Activated naive CD8-positive, alpha-beta T cell treated with anti-CD3 and anti-CD28 coated beads, Interleukin-2, amount 10 ng/mL, durations not matched to agents 7 days and 5 days (primary cell): Measurements from ENCODE around the gene CFAP77. TPM values are rescaled to one million over a fixed set of nuclear protein-coding genes. Genes with fewer than 3 reads are reported as not detected.

ENCODE experiments used
- ATAC-seq: fragments of 150-1000 bp; cut with Tn5 transposase; one replicate; pipeline ENCODE4 v1.10.0; 2021; ENCODE audit warnings: low read depth, moderate library complexity
- POLR2A ChIA-PET: fragments of 350-600 bp; sonication (Branson Sonifier 250); formaldehyde crosslinking; loops from one replicate; lab custom pipeline; 2021; ENCODE audit warnings: antibody characterized with exemption; lab: Charles Lee
- DNase-seq: peaks from one replicate; pipeline ENCODE4 v3.0.0; 2021
- H3K27ac Mint-ChIP-seq: one replicate; pipeline ENCODE4 v1.8.0; 2022; ENCODE audit warnings: mild to moderate bottlenecking, mixed read lengths
- H3K27me3 Mint-ChIP-seq: one replicate; pipeline ENCODE4 v1.8.0; 2022; ENCODE audit warnings: mild to moderate bottlenecking, moderate library complexity, mixed read lengths
- H3K36me3 Mint-ChIP-seq: one replicate; pipeline ENCODE4 v1.8.0; 2021; ENCODE audit warnings: mild to moderate bottlenecking, mixed read lengths
- H3K4me1 Mint-ChIP-seq: one replicate; pipeline ENCODE4 v1.8.0; 2021; ENCODE audit warnings: mixed read lengths
- H3K4me3 Mint-ChIP-seq: one replicate; pipeline ENCODE4 v1.8.0; 2022; ENCODE audit warnings: mild to moderate bottlenecking, moderate library complexity, mixed read lengths
- H3K9me3 Mint-ChIP-seq: one replicate; pipeline ENCODE4 v1.8.0; 2021; ENCODE audit warnings: mixed read lengths
- total RNA-seq, 2 experiments: library from RNA; stranded (reverse); gene quantifications; one replicate each; pipeline ENCODE4 v1.2.3, GENCODE V29; 2021

Gene CFAP77
- total RNA-seq, 2 experiments from 2014 or later: not detected

DNA sequence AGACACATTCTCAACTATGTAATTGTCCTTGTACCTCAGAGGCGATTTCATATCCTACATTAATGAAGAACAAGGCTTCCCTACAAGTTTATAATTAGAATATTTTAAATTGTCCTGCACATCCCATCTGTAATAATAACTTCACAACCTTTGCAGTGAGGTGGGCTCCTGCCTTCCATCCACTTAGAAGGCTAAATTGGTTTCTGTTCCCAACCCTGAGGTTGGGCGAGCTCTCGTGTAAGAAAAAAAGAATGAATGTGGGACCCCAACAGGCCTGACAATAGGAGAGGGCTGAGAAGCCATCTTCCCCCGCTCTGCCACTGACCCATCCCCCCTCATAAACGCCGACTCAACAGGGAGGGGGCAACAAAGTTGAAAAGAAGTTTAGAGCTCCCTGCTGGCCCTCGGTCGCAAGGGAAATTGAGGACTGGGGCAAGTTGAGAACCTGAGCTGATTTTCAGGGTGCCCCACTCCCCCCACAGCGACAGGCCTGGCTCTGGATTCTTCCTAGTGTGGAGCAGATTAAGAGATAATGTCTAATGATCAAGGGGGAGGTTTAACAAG lies 181.8 kb downstream of the CFAP77 start:
- peaks cover 45% of the 10 kb centered on the region for H3K27me3 Mint-ChIP-seq
- no peak for ATAC-seq
- no peak overlapping the region for H3K27ac Mint-ChIP-seq
- H3K4me1 Mint-ChIP-seq: peaks cover 3% of the 10 kb centered on the region
- no peak for DNase-seq
- H3K9me3 Mint-ChIP-seq: no peaks in the 10 kb centered on the region
- H3K36me3 Mint-ChIP-seq: no peaks in the 10 kb centered on the region
- H3K4me3 Mint-ChIP-seq: no peak overlapping the region
- POLR2A ChIA-PET: no interaction called here

DNA sequence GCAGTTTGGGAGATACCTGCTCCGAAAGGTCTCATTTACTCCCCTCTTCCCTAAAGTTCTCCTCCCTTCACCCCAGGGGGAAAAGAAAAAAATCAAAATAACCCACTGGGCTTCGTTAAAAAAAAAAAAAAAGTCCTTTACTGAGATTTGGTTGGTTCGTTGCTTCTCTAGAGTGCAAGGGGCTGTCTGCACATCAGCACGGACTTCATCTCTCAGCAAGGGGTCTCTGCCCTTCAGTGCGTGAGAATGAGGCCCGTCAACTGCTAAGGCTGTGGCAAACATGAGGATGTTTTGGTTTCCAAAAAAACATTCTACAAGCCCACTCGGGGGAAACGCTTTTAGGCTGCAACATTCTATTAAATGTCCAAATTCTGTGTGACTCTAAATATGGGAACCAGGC lies 182.4 kb downstream of the CFAP77 start:
- no peak overlapping the region for H3K4me3 Mint-ChIP-seq
- H3K9me3 Mint-ChIP-seq: no peaks in the 10 kb centered on the region
- peaks cover 40% of the 10 kb centered on the region for H3K27me3 Mint-ChIP-seq
- POLR2A ChIA-PET: no interaction called here
- no peak for DNase-seq
- H3K4me1 Mint-ChIP-seq: peaks cover 3% of the 10 kb centered on the region
- ATAC-seq: no peak
- no peak overlapping the region for H3K27ac Mint-ChIP-seq
- H3K36me3 Mint-ChIP-seq: no peaks in the 10 kb centered on the region

DNA sequence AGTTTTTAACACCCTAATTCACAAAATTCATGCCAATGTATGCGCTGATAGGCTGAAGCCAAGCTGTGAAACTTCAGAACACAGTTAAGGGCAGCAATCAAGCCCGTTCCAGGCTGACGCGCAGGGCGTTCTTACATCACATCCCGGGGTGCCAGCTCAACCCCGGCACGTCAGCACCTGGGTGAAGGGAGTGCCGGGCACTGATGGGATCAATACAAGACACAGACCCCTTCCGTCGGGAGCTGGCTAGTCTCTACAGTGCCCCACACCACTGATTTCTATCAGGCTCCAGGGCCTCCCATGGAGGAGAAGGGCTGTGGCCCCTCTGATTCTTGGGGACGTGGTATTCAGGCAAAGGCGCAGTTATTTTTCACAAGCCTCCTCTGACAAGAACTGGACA lies 184.4 kb downstream of the CFAP77 start:
- Mint-ChIP-seq H3K27ac (no peak overlapping the region), H3K9me3 (no peaks in the 10 kb centered on the region)

GRCh38 chr9:132595319-132595718 lies 185.3 kb downstream of the CFAP77 start:
- no peak for ATAC-seq
- POLR2A ChIA-PET: no interaction called here
- H3K4me1 Mint-ChIP-seq: peaks cover 3% of the 10 kb centered on the region

More for the DNA sequence above, 184.4 kb downstream of the CFAP77 start:
- peaks cover 25% of the 10 kb centered on the region for H3K27me3 Mint-ChIP-seq
- DNase-seq (no peak), ATAC-seq (no peak)
- H3K4me1 Mint-ChIP-seq: peaks cover 3% of the 10 kb centered on the region
- H3K36me3 Mint-ChIP-seq: no peaks in the 10 kb centered on the region
- H3K4me3 Mint-ChIP-seq: no peak overlapping the region
- POLR2A ChIA-PET: no interaction called here

DNA sequence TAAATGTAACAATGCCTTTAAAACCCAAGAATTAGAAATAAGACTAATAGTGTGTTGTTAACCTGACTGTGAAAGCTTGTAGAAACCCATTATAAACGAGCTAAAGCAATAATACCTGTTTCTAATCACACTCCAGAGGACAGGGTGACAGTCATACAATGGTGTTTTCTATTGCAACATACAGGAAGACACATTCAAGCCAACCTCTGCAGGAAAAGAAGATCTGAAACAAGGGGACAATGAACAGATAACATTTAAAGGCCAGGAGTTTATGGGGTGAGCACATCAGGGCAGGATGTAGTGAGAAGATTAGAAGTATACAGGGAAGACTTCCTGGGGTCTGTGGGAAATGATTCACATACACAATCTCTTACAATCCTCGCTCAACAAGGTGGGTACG lies 186.2 kb downstream of the CFAP77 start:
- Mint-ChIP-seq H3K27me3 (peaks cover 14% of the 10 kb centered on the region), H3K27ac (no peak overlapping the region), H3K36me3 (peaks cover 2% of the 10 kb centered on the region), H3K9me3 (no peaks in the 10 kb centered on the region), H3K4me3 (no peak overlapping the region), H3K4me1 (peaks cover 3% of the 10 kb centered on the region)
- DNase-seq: no peak
- POLR2A ChIA-PET: no interaction called here
- ATAC-seq: no peak

More at GRCh38 chr9:132595319-132595718, 185.3 kb downstream of the CFAP77 start:
- H3K4me3 Mint-ChIP-seq: no peak overlapping the region
- H3K27me3 Mint-ChIP-seq: peaks cover 19% of the 10 kb centered on the region
- H3K36me3 Mint-ChIP-seq: peaks cover under 1% of the 10 kb centered on the region
- no peak for DNase-seq
- no peaks in the 10 kb centered on the region for H3K9me3 Mint-ChIP-seq
- H3K27ac Mint-ChIP-seq: no peak overlapping the region

GRCh38 chr9:132597073-132597775 lies 187.2 kb downstream of the CFAP77 start:
- no peak for ATAC-seq
- DNase-seq: no peak
- H3K9me3 Mint-ChIP-seq: no peaks in the 10 kb centered on the region
- peaks cover 2% of the 10 kb centered on the region for H3K36me3 Mint-ChIP-seq
- H3K4me1 Mint-ChIP-seq: peaks cover 7% of the 10 kb centered on the region
- POLR2A ChIA-PET: no interaction called here
- no peak overlapping the region for H3K4me3 Mint-ChIP-seq
- H3K27ac Mint-ChIP-seq: no peak overlapping the region
- peaks cover 4% of the 10 kb centered on the region for H3K27me3 Mint-ChIP-seq

GRCh38 chr9:132600326-132600984 lies 190.4 kb downstream of the CFAP77 start:
- Mint-ChIP-seq H3K4me3 (no peak overlapping the region), H3K36me3 (peaks cover 3% of the 10 kb centered on the region), H3K9me3 (no peaks in the 10 kb centered on the region), H3K27ac (no peak overlapping the region), H3K4me1 (peaks cover 10% of the 10 kb centered on the region), H3K27me3 (no peaks in the 10 kb centered on the region)
- POLR2A ChIA-PET: interaction anchor here (0.6 kb wide), 1 partner anchor 23 kb away, joined by 5 read pairs; no protein-coding TSS in a partner anchor
- ATAC-seq (no peak), DNase-seq (no peak)

GRCh38 chr9:132602207-132602606 lies 192.2 kb downstream of the CFAP77 start:
- Mint-ChIP-seq H3K27me3 (no peaks in the 10 kb centered on the region), H3K36me3 (peaks cover 6% of the 10 kb centered on the region), H3K27ac (no peak overlapping the region), H3K9me3 (no peaks in the 10 kb centered on the region), H3K4me3 (no peak overlapping the region), H3K4me1 (peaks cover 7% of the 10 kb centered on the region)
- DNase-seq (no peak), ATAC-seq (no peak)
- POLR2A ChIA-PET: no interaction called here

DNA sequence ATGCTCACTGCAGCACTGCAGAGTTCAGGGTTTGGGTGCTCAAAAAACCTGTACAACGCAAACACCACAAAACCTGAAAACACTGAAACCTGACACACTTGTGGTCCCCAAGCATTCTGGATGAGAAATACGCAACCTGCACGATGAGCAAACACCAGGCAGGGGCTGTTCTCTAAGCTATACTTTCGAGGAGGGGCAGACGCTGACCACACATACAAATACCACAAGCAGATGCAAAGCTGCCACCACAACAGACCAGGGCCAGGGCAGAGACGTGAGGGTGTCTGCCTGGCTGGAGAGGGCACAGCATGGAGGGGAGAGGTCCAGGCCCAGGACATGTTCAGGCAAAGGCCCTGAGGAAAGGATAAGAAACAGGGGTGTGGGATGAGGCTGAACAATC lies 195.4 kb downstream of the CFAP77 start:
- H3K4me1 Mint-ChIP-seq: peaks cover 7% of the 10 kb centered on the region
- no peak for ATAC-seq
- no peak overlapping the region for H3K4me3 Mint-ChIP-seq
- no peak for DNase-seq
- POLR2A ChIA-PET: interaction anchor here (0.6 kb wide), 1 partner anchor 216 kb away, joined by 7 read pairs; no protein-coding TSS in a partner anchor
- H3K36me3 Mint-ChIP-seq: peaks cover 9% of the 10 kb centered on the region
- H3K9me3 Mint-ChIP-seq: no peaks in the 10 kb centered on the region
- no peak overlapping the region for H3K27ac Mint-ChIP-seq
- H3K27me3 Mint-ChIP-seq: no peaks in the 10 kb centered on the region

- no peak overlapping the region for H3K27ac Mint-ChIP-seq
- ATAC-seq: no peak
- peaks cover 7% of the 10 kb centered on the region for H3K4me1 Mint-ChIP-seq
- no peak for DNase-seq
- POLR2A ChIA-PET: no interaction called here
- peaks cover 9% of the 10 kb centered on the region for H3K36me3 Mint-ChIP-seq
- no peaks in the 10 kb centered on the region for H3K27me3 Mint-ChIP-seq
- H3K9me3 Mint-ChIP-seq: no peaks in the 10 kb centered on the region
- H3K4me3 Mint-ChIP-seq: no peak overlapping the region
These were observed 196.1 kb downstream of the CFAP77 start for GRCh38 chr9:132606066-132606465.

DNA sequence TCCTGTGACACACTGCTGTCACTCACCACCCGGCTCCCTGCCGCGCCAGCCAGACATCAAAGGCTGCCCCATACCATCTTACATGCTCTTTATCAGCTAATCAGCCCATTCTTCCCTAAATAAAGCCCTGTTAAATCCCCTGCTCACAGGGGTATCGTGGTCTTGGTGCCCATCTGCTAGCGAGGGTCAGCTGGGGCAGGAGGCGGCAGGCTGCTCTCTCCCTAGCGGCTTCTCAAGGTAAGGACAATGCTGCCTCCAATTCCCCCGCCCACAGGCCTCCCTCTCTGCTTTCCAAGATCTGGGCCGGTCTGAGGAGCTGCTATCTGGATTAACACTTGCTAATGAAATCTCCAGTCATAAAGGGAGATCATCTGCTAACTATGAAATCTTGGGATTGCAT lies 199.2 kb downstream of the CFAP77 start:
- DNase-seq (no peak), ATAC-seq (no peak)
- Mint-ChIP-seq H3K27me3 (no peaks in the 10 kb centered on the region), H3K36me3 (peaks cover 9% of the 10 kb centered on the region), H3K27ac (no peak overlapping the region), H3K4me3 (no peak overlapping the region), H3K4me1 (no peaks in the 10 kb centered on the region), H3K9me3 (no peaks in the 10 kb centered on the region)
- POLR2A ChIA-PET: no interaction called here

GRCh38 chr9:132609829-132610228 lies 199.8 kb downstream of the CFAP77 start:
- no peak for ATAC-seq
- Mint-ChIP-seq H3K36me3 (peaks cover 12% of the 10 kb centered on the region), H3K27me3 (no peaks in the 10 kb centered on the region), H3K9me3 (no peaks in the 10 kb centered on the region), H3K27ac (no peak overlapping the region), H3K4me1 (no peaks in the 10 kb centered on the region), H3K4me3 (no peak overlapping the region)
- no peak for DNase-seq
- POLR2A ChIA-PET: no interaction called here

DNA sequence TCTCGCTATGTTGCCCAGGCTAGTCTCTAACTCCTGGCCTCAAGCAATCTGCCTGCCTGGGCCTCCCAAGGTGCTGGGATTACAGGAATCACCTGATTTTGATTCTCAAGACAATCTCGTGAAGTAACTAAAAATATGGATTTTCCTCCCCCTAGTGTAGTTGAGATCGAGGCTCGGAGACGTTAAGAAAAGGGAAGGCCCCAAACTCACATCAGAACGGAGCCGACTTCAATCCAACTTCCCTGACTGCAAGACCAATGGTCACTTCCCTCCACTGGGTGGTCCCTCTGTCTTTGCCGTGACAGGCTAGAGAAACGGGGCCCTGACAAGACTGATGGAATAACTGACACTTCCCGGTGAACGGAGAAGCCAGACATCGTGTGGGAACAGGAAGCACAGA lies 200.7 kb downstream of the CFAP77 start:
- Mint-ChIP-seq H3K36me3 (peaks cover 9% of the 10 kb centered on the region), H3K27me3 (no peaks in the 10 kb centered on the region), H3K4me3 (no peak overlapping the region), H3K4me1 (no peaks in the 10 kb centered on the region), H3K9me3 (no peaks in the 10 kb centered on the region), H3K27ac (no peak overlapping the region)
- DNase-seq (no peak), ATAC-seq (no peak)
- POLR2A ChIA-PET: no interaction called here

DNA sequence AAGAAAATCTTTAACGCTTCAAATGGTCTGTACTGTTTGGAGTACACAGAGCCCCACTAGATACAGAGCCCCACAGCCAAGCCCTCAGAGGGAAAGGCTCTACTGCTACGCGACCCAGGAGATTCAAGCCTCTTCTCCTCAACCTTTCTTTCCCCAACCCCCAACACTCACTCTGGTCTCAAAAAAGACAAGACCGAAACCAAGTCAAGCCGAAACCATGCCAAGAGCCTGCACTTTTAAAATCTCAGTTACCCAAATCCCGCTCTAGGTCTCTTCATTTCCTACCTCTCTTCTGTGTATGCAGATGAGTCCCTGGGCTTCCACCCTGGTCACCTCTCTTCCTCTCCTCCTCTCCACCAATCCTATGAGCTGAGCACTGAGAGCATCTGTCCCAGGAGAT lies 204.3 kb downstream of the CFAP77 start:
- Mint-ChIP-seq H3K4me3 (no peak overlapping the region), H3K27me3 (no peaks in the 10 kb centered on the region), H3K9me3 (no peaks in the 10 kb centered on the region), H3K36me3 (peaks cover 8% of the 10 kb centered on the region), H3K4me1 (peaks cover 9% of the 10 kb centered on the region), H3K27ac (no peak overlapping the region)
- DNase-seq (no peak), ATAC-seq (no peak)
- POLR2A ChIA-PET: no interaction called here
